Mammary epithelial cell (primary cell): Measurements from ENCODE around the gene TATDN2.

Experiments
- CTCF ChIP-seq, 2 donors: IDR thresholded peaks in 1 of 2; conservative IDR thresholded peaks in 1 of 2; 2 replicates each; pipeline ENCODE4 v1.5.1; 2011 to 2012; ENCODE audit warnings: inconsistent platforms in 2 of 2, low read length in 2 of 2, mild to moderate bottlenecking in 2 of 2, control low read depth in 1 of 2, low read depth in 1 of 2; ENCODE audit not compliant: insufficient read depth in 1 of 2; ENCODE audit errors: extremely low read depth in 1 of 2
- EZH2 ChIP-seq: IDR thresholded peaks from 2 replicates; pipeline ENCODE4 v1.6.1; 2012; ENCODE audit warnings: low read length, inconsistent platforms, borderline replicate concordance

GRCh38 chr3:10245081-10245712 is 3.1 kb upstream of the TATDN2 start:
- TF ChIP-seq CTCF (conservative IDR thresholded peaks at IDR 0.05 in 1 of 2, IDR thresholded peaks at IDR 0.05 in 1 of 2; ENCODE audit: extremely low read depth in 1 of 2, insufficient read depth in 1 of 2, low read depth in 1 of 2, low read length in 2 of 2) = no peak
- no peak for TF ChIP-seq EZH2
